ENCODE measurements around the gene GGT7. TPM values are rescaled to one million over a fixed set of nuclear protein-coding genes. Genes with fewer than 3 reads are reported as not detected.

The GGT7 gene
- total RNA-seq, 1 donor, result 12.7 TPM

DNA sequence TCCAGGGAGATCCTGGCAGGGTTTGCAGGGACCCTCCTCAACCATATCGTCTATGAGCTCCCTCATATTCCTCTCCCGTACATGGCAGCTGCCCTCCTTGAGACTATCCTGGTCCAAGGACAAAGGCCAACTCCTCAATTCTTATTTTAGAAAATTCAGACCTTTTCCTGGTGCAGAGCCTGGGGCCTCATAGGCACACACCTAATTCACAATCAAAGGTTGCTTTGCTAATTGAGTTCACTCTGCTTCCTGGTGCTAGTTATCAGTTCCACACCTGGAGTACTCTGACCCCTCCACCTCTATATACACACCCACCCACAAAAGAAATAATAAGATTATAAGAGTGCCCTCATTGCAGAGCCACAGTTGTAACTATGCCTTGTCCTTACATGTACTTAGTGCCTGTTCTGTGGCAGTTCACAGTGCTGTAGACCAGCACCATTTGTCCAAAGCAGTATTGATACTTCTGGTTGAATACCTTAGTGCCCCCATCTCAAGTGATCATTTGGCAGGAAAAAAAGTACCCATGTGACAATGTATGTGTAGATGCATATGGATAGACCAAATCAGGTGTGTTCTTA lies 44.2 kb upstream of the GGT7 start:
- H3K4me3 ChIP-seq (ENCODE audit: insufficient read depth, low read length), result no peak overlapping the region

DNA sequence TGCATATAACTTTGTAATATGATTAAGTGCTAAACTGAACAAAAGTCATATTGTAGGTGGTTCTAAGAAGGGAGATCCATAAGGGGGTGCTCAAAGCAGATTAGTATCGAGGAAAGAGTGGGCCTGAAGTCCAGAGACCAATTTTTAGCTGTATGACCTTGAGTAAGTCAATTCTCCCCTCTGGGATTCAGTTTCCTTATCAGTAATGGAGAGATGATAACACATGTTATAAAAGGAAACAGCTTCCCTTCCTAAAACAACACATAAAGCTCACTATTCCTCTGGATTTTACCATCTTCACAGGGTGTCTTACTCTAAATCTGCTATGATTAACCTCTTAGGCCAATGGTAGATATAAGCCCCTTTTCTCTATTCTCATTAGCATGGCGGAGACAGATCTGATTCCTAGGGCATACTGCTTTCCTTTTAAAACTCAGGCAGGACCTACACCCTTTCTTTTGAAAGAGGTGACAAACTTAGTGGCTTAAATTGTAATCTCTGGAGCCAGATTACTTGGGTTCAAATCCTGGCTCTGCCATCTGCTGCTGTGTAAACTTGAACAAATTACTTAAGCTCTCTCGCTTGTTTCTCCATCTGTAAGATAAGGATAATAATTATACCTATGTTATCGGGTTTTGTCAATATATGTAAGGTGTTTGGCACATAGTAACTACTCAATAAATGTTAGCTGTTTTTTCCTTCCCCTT lies 43.2 kb upstream of the GGT7 start:
- no peaks in the 10 kb centered on the region for H3K79me2 ChIP-seq (ENCODE audit: insufficient read depth, low read length)
- no peak overlapping the region for H3K4me3 ChIP-seq (ENCODE audit: insufficient read depth, low read length)
- no peak for TF ChIP-seq CTCF (IDR thresholded peaks at IDR 0.05; ENCODE audit: extremely low read depth, low read depth, low read length)
- no peak overlapping the region for H2AFZ ChIP-seq (ENCODE audit: low read length)
- peaks cover 7% of the 10 kb centered on the region for H3K4me1 ChIP-seq (ENCODE audit: insufficient read depth, low read length)
- H3K27me3 ChIP-seq (ENCODE audit: insufficient read depth, low read length), result no peaks in the 10 kb centered on the region
- no peak overlapping the region for H3K27ac ChIP-seq (ENCODE audit: low read depth, low read length)
- DNase-seq (ENCODE audit: insufficient read length, low spot score, missing footprints), result no peak
- no peaks in the 10 kb centered on the region for H3K36me3 ChIP-seq (ENCODE audit: insufficient read depth, low read length)
- H4K20me1 ChIP-seq (ENCODE audit: insufficient read depth, low read length), result no peaks in the 10 kb centered on the region
- no peak overlapping the region for H3K4me2 ChIP-seq (ENCODE audit: insufficient read depth, low read length)
- H3K9me3 ChIP-seq (ENCODE audit: low read depth, low read length), result no peaks in the 10 kb centered on the region

More for the DNA sequence above, 44.2 kb upstream of the GGT7 start:
- Histone ChIP-seq H3K27me3 (ENCODE audit: insufficient read depth, low read length) (no peaks in the 10 kb centered on the region), H3K27ac (ENCODE audit: low read depth, low read length) (no peak overlapping the region), H3K79me2 (ENCODE audit: insufficient read depth, low read length) (no peaks in the 10 kb centered on the region), H3K4me2 (ENCODE audit: insufficient read depth, low read length) (no peak overlapping the region), H4K20me1 (ENCODE audit: insufficient read depth, low read length) (peaks cover 4% of the 10 kb centered on the region), H2AFZ (ENCODE audit: low read length) (no peak overlapping the region), H3K36me3 (ENCODE audit: insufficient read depth, low read length) (no peaks in the 10 kb centered on the region), H3K9me3 (ENCODE audit: low read depth, low read length) (no peaks in the 10 kb centered on the region), H3K4me1 (ENCODE audit: insufficient read depth, low read length) (peaks cover 14% of the 10 kb centered on the region)
- no peak for DNase-seq (ENCODE audit: insufficient read length, low spot score, missing footprints)
- no peak for TF ChIP-seq CTCF (IDR thresholded peaks at IDR 0.05; ENCODE audit: extremely low read depth, low read depth, low read length)

GRCh38 chr20:34915131-34915530 lies 42.5 kb upstream of the GGT7 start:
- TF ChIP-seq CTCF (IDR thresholded peaks at IDR 0.05; ENCODE audit: extremely low read depth, low read depth, low read length), result no peak
- Histone ChIP-seq H2AFZ (ENCODE audit: low read length) (no peak overlapping the region), H3K36me3 (ENCODE audit: insufficient read depth, low read length) (no peaks in the 10 kb centered on the region), H4K20me1 (ENCODE audit: insufficient read depth, low read length) (no peaks in the 10 kb centered on the region), H3K4me2 (ENCODE audit: insufficient read depth, low read length) (no peak overlapping the region), H3K27ac (ENCODE audit: low read depth, low read length) (no peak overlapping the region), H3K79me2 (ENCODE audit: insufficient read depth, low read length) (no peaks in the 10 kb centered on the region), H3K27me3 (ENCODE audit: insufficient read depth, low read length) (no peaks in the 10 kb centered on the region), H3K4me3 (ENCODE audit: insufficient read depth, low read length) (no peak overlapping the region), H3K4me1 (ENCODE audit: insufficient read depth, low read length) (peaks cover 5% of the 10 kb centered on the region), H3K9me3 (ENCODE audit: low read depth, low read length) (no peaks in the 10 kb centered on the region)
- no peak for DNase-seq (ENCODE audit: insufficient read length, low spot score, missing footprints)

DNA sequence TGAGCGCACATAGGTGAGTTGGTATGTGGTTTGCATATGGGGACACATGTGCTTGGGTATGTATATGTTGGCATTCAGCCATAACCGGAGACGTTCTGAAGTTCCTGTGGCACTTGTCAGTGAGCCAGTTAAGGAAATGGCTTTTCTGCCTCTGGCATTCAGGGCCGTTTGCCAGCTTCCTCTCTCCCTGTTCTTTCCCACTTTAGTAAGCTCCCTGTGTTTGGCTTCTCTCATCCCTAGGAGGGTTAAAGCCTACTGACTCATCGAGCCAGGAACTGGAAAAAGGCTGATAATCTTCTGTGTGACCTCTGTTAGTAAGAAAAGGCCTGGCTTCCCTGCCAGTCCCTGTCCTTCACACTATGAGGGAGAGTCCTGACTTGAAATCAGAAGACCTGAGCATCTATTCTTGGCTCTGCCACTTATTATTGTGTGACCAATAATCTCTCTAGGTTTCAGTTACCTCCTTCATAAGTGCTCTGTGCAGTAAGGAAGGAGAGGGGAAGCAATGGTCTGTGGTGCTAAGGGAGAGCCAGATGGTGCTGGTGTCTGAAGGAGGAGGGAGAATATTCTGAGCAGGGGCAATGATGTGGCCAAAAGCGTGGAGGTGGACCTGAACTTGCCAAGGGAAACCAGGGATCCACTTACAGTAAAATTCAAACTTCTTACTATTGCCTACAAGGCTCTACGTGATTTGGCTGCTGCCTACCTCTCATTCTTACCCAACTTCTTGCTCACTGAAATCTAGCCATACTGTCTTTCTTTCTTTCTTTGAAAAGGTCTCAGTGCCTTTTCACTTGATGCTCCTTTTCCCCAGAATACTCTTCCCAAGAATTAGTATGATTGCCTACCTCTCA lies 35.2 kb upstream of the GGT7 start:
- TF ChIP-seq CTCF (IDR thresholded peaks at IDR 0.05; ENCODE audit: extremely low read depth, low read depth, low read length), result no peak
- Histone ChIP-seq H4K20me1 (ENCODE audit: insufficient read depth, low read length) (no peaks in the 10 kb centered on the region), H3K4me1 (ENCODE audit: insufficient read depth, low read length) (peaks cover 16% of the 10 kb centered on the region), H3K27ac (ENCODE audit: low read depth, low read length) (peak overlapping the region; percentile 50), H3K27me3 (ENCODE audit: insufficient read depth, low read length) (no peaks in the 10 kb centered on the region), H3K4me2 (ENCODE audit: insufficient read depth, low read length) (peak overlapping the region; percentile 46), H3K9me3 (ENCODE audit: low read depth, low read length) (no peaks in the 10 kb centered on the region), H3K36me3 (ENCODE audit: insufficient read depth, low read length) (no peaks in the 10 kb centered on the region), H3K79me2 (ENCODE audit: insufficient read depth, low read length) (no peaks in the 10 kb centered on the region), H3K4me3 (ENCODE audit: insufficient read depth, low read length) (no peak overlapping the region), H2AFZ (ENCODE audit: low read length) (peak overlapping the region; percentile 24)
- peak; percentile 97 for DNase-seq (ENCODE audit: insufficient read length, low spot score, missing footprints)
